ENCODE measurements around the gene ZC2HC1C. TPM values are rescaled to one million over a fixed set of nuclear protein-coding genes. Genes with fewer than 3 reads are reported as not detected.

Gene ZC2HC1C
- total and polyA plus RNA-seq, 10 of the 15 experiments (the other 5 are each of a cell fraction or from before 2014, with no cell fraction given), result 0.92 to 3.7 (median 1.6) TPM

DNA sequence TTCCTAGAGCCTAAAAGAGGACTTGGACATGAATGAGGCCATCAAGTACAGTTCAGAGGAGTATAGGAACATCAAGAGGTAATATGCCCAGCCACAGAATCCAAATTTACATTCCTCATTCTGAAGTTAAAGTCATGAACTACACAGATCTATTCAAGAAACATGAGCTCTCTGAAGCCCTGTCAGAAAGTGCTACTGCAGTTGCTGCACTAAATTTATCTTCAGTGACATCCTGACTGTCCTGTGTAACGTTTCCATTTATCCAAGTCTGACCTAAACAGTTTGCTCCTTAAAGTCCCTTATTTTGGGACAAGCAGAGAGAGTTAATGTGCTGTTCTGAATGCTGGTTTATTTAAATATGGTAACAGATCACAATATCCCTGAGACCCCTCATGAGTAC, 29.2 kb downstream of the ZC2HC1C start:
- no peaks in the 10 kb centered on the region for H3K4me1 ChIP-seq (ENCODE audit: control insufficient read depth, insufficient read depth, low read length)
- ChIA-PET SMC1A (ENCODE audit: uncharacterized antibody, unreplicated experiment) (interaction anchor here (1.0 kb wide), 1 partner anchor 155 kb away, joined by 4 read pairs; no protein-coding TSS in a partner anchor), POLR2A (no interaction called here), CTCF (interaction anchor here (1.9 kb wide), 1 partner anchor 10 kb away, joined by 6 read pairs; no protein-coding TSS in a partner anchor), RAD21 (ENCODE audit: unreplicated experiment) (no interaction called here)
- no peak overlapping the region for H3K9ac ChIP-seq (ENCODE audit: control insufficient read depth, insufficient read depth, low read length)
- H2AFZ ChIP-seq (ENCODE audit: control insufficient read depth, low read depth, low read length), result no peak overlapping the region
- no peaks in the 10 kb centered on the region for H3K27me3 ChIP-seq (replicated peaks in 1 of 2; ENCODE audit: control insufficient read depth in 2 of 2, insufficient read depth in 2 of 2, low read length in 1 of 2)
- intact Hi-C loops (cut with micrococcal nuclease; ENCODE audit: unreplicated experiment) (no loop called here), in situ Hi-C loops (cut with MboI) (no loop called here)
- no peak overlapping the region for H3K4me3 ChIP-seq
- H3K79me2 ChIP-seq (ENCODE audit: control insufficient read depth, insufficient read depth, low read length), result no peaks in the 10 kb centered on the region
- BruUV-seq (replicated peaks), result no TSS peak
- H4K20me1 ChIP-seq (ENCODE audit: control insufficient read depth, insufficient read depth), result no peaks in the 10 kb centered on the region; the same call in 1 of the 2 replicates
- DNase-seq (ENCODE audit: low read depth, low spot score), result no peak
- H3K9me3 ChIP-seq (replicated peaks; ENCODE audit: control insufficient read depth, insufficient read depth, low read length), result no peaks in the 10 kb centered on the region
- peaks cover 0 to 10% of the 10 kb centered on the region in 2 experiments; a peak in 3 of 4 replicates for H3K36me3 ChIP-seq (ENCODE audit: control insufficient read depth in 2 of 2, insufficient read depth in 2 of 2, low read length in 1 of 2)
- FAIRE-seq, result no peak
- TF ChIP-seq CHD2 (IDR thresholded peaks at IDR 0.05; ENCODE audit: borderline replicate concordance, low read depth, low read length) (no peak), ZNF274 (IDR thresholded peaks at IDR 0.05; ENCODE audit: insufficient read depth, insufficient read length) (no peak), ESRRA (IDR thresholded peaks at IDR 0.05; ENCODE audit: low read length) (no peak), ASH2L (IDR thresholded peaks at IDR 0.05; ENCODE audit: borderline replicate concordance, low read depth) (no peak), EED (IDR thresholded peaks at IDR 0.05; ENCODE audit: low read depth) (no peak), TAF1 (IDR thresholded peaks at IDR 0.05; ENCODE audit: borderline replicate concordance, low read depth, low read length) (no peak), JUND (IDR thresholded peaks at IDR 0.05; ENCODE audit: low read depth, low read length) (no peak)
- TF ChIP-seq, protein P1, sequence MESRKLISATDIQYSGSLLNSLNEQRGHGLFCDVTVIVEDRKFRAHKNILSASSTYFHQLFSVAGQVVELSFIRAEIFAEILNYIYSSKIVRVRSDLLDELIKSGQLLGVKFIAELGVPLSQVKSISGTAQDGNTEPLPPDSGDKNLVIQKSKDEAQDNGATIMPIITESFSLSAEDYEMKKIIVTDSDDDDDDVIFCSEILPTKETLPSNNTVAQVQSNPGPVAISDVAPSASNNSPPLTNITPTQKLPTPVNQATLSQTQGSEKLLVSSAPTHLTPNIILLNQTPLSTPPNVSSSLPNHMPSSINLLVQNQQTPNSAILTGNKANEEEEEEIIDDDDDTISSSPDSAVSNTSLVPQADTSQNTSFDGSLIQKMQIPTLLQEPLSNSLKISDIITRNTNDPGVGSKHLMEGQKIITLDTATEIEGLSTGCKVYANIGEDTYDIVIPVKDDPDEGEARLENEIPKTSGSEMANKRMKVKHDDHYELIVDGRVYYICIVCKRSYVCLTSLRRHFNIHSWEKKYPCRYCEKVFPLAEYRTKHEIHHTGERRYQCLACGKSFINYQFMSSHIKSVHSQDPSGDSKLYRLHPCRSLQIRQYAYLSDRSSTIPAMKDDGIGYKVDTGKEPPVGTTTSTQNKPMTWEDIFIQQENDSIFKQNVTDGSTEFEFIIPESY (IDR thresholded peaks at IDR 0.05), result no peak
- TF ChIP-seq, protein P2, sequence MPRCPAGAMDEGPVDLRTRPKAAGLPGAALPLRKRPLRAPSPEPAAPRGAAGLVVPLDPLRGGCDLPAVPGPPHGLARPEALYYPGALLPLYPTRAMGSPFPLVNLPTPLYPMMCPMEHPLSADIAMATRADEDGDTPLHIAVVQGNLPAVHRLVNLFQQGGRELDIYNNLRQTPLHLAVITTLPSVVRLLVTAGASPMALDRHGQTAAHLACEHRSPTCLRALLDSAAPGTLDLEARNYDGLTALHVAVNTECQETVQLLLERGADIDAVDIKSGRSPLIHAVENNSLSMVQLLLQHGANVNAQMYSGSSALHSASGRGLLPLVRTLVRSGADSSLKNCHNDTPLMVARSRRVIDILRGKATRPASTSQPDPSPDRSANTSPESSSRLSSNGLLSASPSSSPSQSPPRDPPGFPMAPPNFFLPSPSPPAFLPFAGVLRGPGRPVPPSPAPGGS (IDR thresholded peaks at IDR 0.05; ENCODE audit: borderline replicate concordance, insufficient read depth, low read depth, low read length, poor library complexity, severe bottlenecking), result no peak
- TF ChIP-seq, protein P3, sequence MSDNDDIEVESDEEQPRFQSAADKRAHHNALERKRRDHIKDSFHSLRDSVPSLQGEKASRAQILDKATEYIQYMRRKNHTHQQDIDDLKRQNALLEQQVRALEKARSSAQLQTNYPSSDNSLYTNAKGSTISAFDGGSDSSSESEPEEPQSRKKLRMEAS (IDR thresholded peaks at IDR 0.05; ENCODE audit: low read depth, low read length), result no peak
- 100% methylated on average over 1 of the region's 1 CpG for WGBS (ENCODE audit: insufficient coverage, insufficient replicate concordance, low lambda C conversion rate, missing lambda C conversion rate)
- H3K27ac ChIP-seq (ENCODE audit: control insufficient read depth, insufficient read depth), result no peak overlapping the region
- no peak for ATAC-seq
- H3K4me2 ChIP-seq (ENCODE audit: control insufficient read depth, insufficient read depth), result no peak overlapping the region

All from GM12878 (cell line).